Coronary artery (tissue), 2 donors: ENCODE measurements around the gene DPF3.
A peak's percentile ranks its signal among the peaks of the same experiment; 100 is the strongest.

Source experiments
- DNase-seq: peaks from one replicate; pipeline ENCODE4 v3.0.0-alpha.2; 2017; ENCODE audit warnings: low spot score
- H3K27ac ChIP-seq, 2 donors: fragments of 200-600 bp; sonication (generic); one replicate each; pipeline ENCODE4 v1.5.1; 2016 to 2019
- H3K4me3 ChIP-seq: fragments of 200-600 bp; sonication (generic); 2 replicates; pipeline ENCODE4 v1.5.1; 2016; ENCODE audit warnings: mild to moderate bottlenecking, moderate library complexity
- CTCF ChIP-seq: fragments of 200-600 bp; sonication (generic); IDR thresholded peaks from one replicate; pipeline ENCODE4 v1.5.1; 2019; ENCODE audit warnings: antibody characterized with exemption

DPF3 gene

GRCh38 chr14:72917094-72917802 is 23.3 kb upstream of the DPF3 start:
- H3K4me3 ChIP-seq: no peak overlapping the region
- DNase-seq: no peak
- peak overlapping the region in 1 of 2 donors; percentile 17 for H3K27ac ChIP-seq
- TF ChIP-seq CTCF: no peak

GRCh38 chr14:72916174-72916573 is 22.3 kb upstream of the DPF3 start:
- no peak for DNase-seq
- Histone ChIP-seq H3K4me3 (no peak overlapping the region), H3K27ac (peak overlapping the region; percentile 68 to 76)
- TF ChIP-seq CTCF: no peak

GRCh38 chr14:72913809-72914208 is 19.9 kb upstream of the DPF3 start:
- no peak for DNase-seq
- no peak overlapping the region for H3K4me3 ChIP-seq
- H3K27ac ChIP-seq: no peak overlapping the region
- TF ChIP-seq CTCF: no peak

GRCh38 chr14:72909163-72909562 is 15.3 kb upstream of the DPF3 start:
- H3K27ac ChIP-seq: peak overlapping the region in 1 of 2 donors; percentile 60

GRCh38 chr14:72907886-72908285 is 14.0 kb upstream of the DPF3 start:
- no peak overlapping the region for H3K4me3 ChIP-seq
- peak; percentile 24 for DNase-seq
- no peak overlapping the region for H3K27ac ChIP-seq
- no peak for TF ChIP-seq CTCF

More at GRCh38 chr14:72909163-72909562, 15.3 kb upstream of the DPF3 start:
- no peak for DNase-seq
- H3K4me3 ChIP-seq: no peak overlapping the region
- no peak for TF ChIP-seq CTCF

GRCh38 chr14:72906879-72907278 is 13.0 kb upstream of the DPF3 start:
- no peak overlapping the region for H3K27ac ChIP-seq
- TF ChIP-seq CTCF: no peak
- H3K4me3 ChIP-seq: no peak overlapping the region
- peak; percentile 3 for DNase-seq

- TF ChIP-seq CTCF: no peak
- peak; percentile 8 for DNase-seq
- no peak overlapping the region for H3K4me3 ChIP-seq
- H3K27ac ChIP-seq: peak overlapping the region in 1 of 2 donors; percentile 29
Measured at GRCh38 chr14:72906316-72906715, 12.4 kb upstream of the DPF3 start.
